Tongue (tissue), 2 donors: ENCODE data around the gene ASS1. TPM values are rescaled to one million over a fixed set of nuclear protein-coding genes. Genes with fewer than 3 reads are reported as not detected.
"Not testable (repeated sequence)": the region's sequence is repeated elsewhere in the genome, so short reads cannot be mapped to it uniquely, and the experiment has no call there.

Experiments
- DNase-seq: peaks from one replicate; pipeline ENCODE4 v3.0.0-alpha.2; 2015
- total RNA-seq: library from RNA; depleted of rRNA; stranded (reverse); fragments of >200 nt; gene quantifications from one replicate; pipeline ENCODE4 v1.2.3, GENCODE V29; 2014

Gene ASS1
- 74.5 TPM for total RNA-seq

DNA sequence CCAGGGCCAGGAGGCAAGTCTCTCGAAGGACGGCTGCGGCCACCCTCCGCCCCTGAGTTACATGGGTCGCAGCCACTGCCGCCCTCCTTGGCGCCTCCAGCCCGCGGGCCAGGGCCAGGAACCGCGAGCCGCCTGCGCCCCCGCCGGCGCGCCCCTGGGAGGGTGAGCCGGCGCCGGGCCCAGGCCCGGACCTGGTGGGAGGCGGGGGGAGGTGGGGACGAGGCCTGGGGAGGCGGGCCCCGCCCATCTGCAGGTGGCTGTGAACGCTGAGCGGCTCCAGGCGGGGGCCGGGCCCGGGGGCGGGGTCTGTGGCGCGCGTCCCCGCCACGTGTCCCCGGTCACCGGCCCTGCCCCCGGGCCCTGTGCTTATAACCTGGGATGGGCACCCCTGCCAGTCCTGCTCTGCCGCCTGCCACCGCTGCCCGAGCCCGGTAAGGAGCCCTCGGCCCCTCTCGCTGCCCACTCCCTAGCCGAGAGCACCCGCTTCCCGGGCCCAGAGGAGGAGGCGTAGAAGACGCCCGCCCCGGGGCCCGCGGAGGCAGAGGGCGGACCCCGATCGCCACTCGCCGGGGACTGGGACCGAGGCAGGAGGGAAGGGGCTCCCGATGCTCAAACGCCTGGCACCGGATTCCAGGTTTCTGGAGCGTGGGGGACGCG lies at the start of gene ASS1:
Gene ASS1 (plus strand): TSS at position 397 of the 657 bp plus-strand sequence. CDS start 7,268 bp downstream, outside the sequence.
- peak; percentile 69 for DNase-seq

DNA sequence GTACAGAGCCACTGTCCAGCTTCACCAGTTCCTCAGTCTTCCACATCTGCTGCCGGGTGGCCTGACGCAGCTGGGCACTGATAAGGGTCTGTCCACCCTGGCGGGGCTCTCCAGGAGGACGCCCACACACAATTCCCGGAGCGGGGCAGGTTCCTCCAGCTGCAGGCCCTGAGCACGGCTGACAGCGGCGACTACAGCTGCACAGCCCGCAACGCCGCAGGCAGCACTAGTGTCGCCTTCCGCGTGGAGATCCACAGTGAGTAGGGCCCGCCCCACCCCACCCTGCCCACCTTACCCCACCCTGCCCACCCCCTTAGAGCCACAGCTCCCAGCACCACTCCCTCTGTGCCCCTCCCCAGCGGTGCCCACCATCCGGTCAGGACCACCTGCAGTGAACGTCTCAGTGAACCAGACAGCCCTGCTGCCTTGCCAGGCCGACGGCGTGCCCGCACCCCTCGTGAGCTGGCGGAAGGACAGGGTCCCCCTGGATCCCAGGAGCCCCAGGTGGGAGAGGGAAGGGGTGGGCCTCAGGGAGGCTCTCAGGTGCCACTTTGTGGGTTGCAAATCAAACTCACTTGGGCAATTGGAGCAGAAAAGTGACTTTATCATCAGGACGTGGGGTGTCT lies 48.8 kb upstream of the ASS1 start:
- no peak for DNase-seq

DNA sequence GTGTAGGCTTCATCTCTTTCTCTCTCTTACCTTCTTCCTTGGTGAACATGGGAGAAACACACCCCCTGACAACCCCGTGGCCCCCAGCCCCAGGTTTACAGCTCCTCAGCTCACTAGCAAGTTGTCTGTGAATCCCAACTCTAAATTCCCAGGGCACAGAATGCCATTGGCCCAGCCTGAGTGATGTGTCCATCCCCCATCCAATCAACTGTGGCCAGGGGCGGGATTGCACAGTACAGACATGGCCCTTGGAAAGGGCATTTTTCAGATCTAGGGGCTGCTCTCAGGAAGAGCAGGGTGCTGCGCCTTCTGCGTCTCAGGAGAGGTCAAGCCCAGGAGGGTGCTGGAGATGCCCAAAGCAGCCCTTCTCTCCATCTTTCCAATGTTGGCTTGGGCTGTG lies 48.2 kb upstream of the ASS1 start:
- no peak for DNase-seq

DNA sequence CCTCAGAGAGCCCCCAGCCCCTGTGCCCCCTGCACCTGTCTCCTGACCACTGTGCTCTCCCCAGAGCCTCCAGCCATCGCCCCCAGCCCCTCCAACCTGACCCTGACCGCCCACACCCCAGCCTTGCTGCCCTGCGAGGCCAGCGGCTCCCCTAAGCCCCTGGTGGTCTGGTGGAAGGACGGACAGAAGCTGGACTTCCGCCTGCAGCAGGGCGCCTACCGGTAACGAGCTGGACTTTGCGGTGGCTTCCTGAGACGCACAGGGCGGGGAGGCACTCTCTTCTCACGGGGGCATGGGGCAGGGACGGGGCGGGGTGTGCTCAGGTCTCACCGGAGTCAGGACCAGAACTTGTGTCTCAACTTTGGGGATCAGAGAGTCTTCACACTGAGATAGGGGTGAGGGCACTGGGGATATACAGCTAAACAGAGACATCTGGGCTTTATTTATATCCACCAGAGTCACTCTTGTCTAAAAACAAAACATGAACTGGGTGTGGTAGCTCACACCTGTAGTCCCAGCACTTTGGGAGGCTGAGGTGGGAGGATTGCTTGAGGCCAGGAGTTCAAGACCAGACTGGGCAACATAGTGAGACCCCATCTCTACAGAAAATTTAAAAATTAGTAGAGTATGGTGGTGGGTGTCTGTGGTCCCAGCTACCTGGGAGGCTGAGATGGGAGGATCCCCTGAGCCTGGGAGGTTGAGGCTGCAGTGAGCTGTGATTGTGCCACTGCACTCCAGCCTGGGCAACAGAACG lies 46.1 kb upstream of the ASS1 start:
- DNase-seq, result no peak

DNA sequence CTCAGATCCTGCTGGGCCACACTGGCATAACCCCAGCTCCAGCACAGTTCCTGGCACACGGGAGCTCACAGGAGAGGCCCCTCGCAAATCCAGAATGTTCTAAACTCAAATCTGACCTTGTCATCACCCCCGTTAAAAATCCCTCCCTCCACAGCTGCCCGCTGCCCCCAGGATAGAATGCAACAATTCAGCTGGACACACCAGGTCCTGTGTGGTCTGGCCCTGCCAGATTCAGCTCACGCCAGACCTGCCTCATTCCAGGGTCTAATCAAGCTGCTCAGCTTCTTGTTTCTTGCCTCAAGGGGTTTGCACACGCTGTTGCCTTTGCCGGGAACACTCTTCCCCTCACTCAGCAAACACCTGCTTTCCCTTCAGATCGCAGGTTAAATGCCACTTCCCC lies 45.0 kb upstream of the ASS1 start:
- DNase-seq, result no peak

DNA sequence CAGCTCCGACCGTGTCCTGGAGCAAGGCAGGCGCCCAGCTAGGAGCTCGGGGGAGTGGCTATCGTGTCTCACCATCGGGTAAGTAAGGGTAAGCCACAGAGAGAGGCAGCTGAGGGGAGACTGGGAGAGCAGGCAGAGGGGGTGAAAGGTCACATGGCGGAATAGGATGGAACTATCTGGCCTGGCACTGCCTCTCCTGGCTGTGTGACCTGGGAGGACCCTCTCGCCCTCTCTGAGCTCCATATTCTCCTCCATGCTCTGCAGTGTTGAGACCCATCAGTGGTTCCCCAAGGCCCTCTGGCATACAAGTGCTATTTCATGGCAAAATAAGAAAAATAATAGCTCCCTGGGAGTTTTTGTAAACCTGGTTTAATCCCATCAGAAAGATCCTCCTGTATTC lies 43.9 kb upstream of the ASS1 start:
- no peak for DNase-seq

DNA sequence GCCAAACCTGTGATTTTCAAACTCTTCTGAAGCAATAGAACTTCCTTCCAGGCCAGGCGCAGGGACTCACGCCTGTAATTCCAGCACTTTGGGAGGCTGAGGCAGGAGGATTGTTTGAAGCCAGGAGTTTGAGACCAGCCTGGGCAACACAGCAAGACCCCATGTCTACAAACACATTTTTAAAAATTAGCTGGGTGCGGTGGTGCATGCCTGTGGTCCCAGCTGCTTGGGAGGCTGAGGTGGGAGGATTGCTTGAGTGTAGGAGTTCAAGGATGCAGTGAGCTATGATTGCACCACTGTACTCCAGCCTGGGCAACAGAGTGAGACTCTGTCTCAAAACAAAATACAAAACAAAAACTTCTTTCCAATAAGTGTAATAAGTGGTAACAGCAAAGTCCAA lies 43.0 kb upstream of the ASS1 start:
- DNase-seq, result not testable (repeated sequence)

DNA sequence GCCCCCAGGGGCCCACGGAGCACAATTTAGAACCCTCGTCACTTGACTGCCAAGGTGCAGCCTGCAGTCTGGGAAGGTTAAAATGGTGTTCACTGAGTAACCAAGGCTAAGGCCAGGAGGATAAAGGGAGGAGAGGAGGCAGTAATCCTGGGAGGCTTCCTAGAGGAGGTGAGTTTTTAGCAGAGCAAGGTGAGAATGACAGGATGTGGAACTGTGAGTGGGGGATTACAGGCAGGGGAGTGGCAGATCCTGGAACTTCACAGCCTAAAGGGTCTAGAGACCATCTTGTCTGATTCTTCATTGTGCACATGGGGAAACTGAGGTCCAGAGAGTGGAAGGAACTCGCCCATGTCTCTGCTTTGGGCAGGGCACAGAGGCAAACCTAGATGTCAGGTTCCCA lies 42.5 kb upstream of the ASS1 start:
- DNase-seq, result no peak

DNA sequence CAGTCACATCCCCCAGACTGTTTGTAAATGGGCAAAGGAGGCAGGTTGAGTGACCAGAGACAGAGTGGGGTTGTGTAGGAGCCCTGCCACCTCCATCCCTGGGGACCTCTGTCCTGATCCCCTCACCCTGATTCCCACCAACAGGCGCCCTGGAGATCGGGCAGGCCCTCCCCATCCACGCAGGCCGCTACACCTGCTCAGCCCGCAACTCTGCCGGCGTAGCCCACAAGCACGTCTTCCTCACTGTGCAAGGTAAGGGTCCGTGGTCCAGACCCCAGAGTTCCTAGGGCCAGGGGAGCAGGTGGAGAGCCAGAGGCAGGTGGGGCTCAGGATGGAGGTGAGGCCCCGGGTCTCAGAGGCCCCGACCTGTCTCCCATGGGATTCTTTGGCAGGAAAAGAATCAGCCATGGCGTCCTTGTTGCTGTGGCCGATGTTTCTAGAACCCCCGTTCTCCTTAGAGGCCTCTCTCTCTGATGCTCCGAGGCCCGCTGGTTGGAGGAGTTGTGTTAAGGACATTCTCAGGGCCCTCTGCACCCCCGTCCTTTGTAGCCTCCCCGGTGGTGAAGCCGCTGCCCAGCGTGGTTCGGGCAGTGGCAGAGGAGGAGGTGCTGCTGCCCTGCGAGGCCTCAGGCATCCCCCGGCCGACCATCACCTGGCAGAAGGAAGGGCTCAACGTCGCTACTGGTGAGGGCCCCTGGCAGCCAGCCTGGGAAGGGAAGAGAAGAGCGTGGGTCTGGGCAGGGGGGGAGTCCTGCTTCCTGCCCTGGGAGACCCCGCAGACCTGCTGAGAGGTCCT lies 41.9 kb upstream of the ASS1 start:
- DNase-seq, result no peak

DNA sequence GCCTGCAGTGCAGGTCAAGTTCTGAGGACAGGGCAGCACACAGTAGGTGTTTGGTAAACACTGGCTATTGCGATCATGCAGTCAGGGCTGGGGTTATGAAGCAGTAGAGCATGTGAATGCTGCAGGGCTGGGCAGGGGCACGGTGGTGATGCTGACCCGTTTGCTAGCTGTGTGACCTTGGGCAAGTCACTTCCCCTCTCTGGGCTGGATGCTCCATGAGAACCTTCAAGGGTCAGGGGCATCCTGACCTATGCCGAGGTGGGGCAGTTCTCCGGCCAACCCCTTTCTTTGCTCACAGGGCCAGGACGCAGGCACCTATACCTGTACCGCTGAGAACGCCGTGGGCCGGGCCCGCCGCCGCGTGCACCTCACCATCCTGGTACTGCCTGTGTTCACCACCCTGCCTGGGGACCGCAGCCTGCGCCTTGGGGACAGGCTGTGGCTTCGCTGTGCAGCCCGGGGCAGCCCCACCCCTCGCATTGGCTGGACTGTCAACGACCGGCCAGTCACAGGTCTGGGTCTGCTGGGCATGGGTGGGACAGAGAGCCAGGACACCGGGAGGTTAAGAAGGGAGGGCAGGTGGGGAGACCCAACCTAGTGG lies 39.0 kb upstream of the ASS1 start:
- no peak for DNase-seq

DNA sequence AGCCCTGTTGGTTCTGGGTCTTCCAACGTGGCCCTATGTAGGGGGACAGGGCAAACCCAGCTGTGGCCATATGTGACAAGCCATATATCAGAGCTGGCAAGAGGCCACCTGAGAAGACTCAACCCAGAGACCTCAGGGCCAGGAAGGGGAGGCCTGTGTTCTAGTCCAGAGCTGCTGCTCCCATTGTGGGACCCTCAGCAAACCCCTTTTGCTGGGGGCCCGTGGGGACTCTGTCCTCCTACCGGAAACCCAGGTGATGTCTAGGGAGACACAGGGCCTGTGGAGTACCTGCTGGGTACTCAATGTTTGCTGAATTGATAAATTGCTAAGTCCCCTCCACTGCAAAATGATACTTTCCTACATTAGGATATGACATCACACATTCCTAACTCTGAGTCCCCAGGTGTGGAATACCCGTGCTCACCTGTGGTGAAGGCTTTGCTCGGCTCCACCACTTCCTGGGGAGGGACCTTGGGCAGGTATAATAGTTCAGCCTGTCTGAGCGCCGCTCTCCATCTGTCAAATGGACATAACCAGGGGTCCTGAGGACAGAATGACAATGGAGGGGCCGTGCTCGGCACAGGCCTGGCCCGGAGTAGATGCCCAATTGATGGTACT lies 38.4 kb upstream of the ASS1 start:
- DNase-seq, result no peak

DNA sequence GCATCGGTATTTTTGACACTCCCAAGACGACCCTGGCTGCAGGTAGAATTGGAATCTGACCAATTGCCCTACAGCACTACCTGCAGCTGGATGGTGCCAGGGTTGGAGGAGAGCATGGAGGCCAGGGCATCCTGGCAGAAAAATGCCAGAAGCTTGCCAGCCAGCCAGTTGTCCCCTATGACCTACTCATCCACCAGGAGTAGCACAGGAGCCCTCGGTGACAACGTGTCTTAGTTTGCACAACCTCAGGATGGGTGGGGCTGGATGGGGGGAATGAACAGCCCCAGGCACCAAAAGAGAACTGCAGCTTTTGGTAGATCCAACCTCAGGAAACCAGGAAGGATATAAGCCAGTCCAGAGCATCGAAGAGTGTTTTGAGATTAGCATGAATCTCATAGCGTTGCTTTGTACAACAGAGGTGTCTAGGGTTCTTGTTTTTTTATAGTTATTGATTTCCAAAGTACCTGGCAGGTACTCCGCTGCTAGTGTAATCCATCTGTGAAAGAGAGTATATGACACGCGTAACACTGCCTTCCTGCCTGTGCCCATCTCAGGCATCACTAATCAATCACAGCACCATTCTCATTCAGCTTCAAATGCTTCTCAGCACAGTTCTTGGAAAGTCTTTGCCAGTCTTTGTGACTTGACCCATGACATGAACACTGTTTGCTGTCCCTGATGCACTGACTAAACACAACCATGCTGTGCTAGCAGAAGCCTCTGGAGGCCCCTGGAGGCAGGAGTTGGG lies 36.7 kb upstream of the ASS1 start:
- no peak for DNase-seq

DNA sequence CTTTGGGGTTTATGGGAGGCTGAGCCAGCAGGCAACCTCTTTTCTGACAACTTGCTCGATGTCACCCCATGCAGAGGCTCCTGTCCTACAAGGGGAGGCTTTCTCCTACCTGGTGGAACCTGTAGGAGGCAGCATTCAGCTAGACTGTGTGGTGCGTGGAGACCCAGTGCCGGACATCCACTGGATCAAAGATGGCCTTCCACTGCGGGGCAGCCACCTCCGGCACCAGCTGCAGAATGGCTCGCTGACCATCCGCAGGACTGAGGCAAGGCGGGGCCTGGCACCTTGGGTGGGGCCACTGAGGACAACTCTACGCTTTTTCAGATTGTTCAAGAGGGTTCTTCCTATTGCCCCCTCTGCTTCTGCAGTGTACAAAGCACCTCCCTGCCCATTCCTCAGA lies 36.1 kb upstream of the ASS1 start:
- DNase-seq, result no peak

DNA sequence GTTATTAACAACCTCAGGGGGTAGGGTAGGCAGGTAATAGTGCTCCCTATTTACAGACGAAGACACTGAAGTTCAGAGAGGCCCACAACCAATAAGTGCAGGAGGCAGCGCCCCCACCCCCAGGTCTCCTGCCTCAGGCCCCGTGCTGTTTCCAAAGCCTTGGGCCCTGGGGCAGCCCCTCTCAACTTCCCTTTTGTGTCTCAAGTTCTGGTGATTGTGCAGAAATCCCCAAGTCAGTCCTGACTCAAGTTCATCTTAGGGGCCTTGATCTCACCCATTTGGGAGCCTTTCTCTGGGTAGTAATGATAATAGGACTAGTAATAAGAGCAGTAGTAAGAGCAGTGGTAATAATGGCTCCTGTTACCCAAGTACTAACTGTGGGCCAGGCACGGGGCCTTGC lies 35.5 kb upstream of the ASS1 start:
- DNase-seq, result no peak

DNA sequence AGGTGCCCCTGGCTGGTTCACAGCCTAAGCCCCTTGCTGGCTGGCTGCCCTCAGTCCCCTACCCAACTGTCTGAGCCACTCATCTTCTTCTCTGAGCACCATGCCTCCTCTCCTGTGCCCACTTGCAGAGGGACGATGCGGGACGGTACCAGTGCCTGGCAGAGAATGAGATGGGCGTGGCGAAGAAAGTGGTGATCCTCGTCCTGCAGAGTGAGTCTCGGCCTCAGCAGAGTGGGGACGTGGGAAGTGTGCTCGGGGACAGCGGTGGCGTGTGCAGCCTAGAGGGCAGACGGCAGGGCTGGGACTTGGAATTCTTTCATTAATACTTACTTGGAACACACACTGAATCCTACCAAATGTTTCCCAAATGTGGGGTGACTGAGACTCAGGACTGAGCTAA lies 34.3 kb upstream of the ASS1 start:
- no peak for DNase-seq

DNA sequence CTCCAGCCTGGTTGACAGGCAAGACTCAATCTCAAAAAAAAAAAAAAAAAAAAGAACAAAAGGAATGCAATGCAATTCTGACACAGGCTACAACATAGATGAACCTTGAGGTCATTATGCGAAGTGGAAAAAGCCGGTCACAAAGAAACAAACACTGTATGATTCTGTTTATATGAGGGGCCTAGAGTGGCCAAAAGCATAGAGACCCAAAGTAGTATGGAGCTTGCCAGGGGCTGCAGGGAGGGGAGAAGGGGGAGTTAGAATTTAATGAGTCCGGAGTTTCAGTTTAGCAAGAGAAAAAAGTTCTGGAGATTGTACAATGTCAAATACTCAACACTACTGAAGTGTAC lies 33.2 kb upstream of the ASS1 start:
- DNase-seq, result no peak

DNA sequence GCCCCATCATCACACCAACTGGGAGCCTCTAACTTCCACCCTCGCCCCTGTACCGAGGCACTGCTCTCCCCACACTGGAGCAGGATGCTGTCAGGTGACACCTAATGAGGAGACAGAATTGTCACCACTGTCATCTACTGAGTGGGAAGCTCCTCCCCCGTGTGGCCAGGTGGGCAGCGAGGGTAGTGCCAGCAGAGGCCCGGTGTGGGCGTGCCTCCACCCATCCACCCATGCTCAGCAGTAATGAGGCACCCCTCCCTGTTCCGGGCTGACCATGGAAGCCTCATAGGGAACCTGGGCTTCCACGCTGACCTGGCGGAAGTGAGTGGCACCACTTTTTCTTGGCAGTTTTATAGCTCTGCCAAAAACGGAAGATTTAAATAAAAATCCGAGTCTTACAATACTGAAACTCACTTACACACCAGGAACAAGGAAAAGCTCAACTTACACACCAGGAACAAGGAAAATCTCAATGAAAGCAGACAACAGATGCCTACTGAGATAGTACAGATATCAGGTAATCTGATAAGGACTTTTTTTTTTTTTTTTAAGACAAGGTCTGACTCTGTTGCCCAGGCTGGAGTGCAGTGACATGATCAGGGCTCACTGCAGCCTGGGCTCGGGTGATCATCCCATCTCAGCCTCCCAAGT lies 30.6 kb upstream of the ASS1 start:
- no peak for DNase-seq

DNA sequence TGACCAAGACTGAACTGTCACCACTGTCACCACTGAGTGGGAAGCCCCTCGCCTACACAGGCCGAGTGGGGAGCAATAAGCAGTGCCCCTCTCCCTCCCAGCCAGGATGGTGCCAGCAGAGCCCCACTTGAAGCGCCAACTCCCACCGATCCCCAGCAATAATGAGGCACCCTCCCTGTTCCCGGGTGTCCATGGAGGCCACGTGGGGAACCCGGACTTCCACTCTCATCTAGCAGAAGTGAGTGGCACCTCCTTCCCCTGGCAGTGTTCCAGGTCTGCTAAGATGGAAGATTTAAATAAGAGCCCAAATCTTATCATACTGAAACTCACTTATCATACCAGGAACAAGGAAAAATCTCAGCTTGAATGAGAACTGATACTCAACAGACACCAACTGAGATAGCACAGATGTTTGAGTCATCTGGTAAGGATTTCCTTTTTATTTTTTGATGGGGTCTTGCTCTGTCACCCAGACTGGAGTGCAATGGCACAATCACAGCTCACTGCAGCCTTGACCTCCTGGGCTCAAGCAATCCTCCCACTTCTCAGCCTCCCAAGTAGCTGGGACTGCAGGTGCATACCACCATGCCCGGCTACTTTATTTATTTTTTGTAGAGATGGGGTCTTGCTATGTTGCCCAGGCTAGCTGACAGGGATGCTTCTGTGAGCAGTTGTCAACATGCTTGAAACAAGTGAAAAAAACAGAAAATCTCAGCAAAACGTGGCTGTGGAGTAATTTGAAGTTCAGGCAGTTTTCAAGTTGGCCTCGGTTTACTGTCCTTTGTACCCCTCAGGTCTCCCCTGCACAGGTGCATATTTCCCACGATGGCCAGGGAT lies 29.6 kb upstream of the ASS1 start:
- DNase-seq, result no peak

DNA sequence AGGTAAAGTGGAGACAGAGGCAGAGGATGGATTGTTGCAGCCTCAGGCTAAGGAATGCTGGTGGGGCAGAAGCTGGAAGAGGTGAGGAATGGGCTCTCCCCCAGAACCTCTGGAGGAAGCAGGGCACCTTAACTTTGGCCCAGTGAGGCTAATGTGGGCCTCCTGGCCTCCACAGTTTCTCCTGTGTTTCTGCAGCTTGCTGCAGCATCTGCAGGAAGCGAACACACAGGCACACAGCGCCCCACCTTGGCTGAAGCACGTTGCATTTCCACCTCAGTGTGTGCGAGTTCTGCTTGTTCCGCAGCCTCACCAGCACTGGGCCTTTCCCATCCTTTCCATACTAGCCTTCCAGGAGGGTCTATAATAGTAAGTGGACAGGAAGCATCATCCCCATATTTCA lies 27.2 kb upstream of the ASS1 start:
- no peak for DNase-seq

DNA sequence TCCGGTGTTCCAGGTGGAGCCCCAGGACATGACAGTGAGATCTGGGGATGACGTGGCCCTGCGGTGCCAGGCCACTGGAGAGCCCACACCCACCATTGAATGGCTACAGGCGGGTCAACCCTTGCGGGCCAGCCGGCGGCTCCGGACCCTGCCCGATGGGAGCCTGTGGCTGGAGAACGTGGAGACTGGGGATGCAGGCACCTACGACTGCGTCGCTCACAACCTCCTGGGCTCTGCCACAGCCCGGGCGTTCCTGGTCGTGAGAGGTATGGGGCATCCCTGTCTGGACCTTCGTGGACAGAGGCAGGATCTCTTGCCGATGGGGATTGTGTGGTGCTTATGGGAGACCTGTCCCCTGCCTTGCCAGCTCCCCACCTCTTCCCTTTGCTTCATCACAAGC lies 26.0 kb upstream of the ASS1 start:
- DNase-seq, result no peak
